Keratinocyte (primary cell): ENCODE results near the gene DFFB. TPM values are rescaled to one million over a fixed set of nuclear protein-coding genes. Genes with fewer than 3 reads are reported as not detected.

Experiments
- DNase-seq: peaks from one replicate; pipeline ENCODE4 v3.0.0-alpha.2; 2011; ENCODE audit warnings: low read depth, missing footprints, low spot score
- FAIRE-seq: peaks from 2 replicates; lab custom pipeline; 2011; peaks lifted over from hg19 to GRCh38; lab: Jason Lieb, UNC
- H2AFZ ChIP-seq: 2 replicates; pipeline ENCODE4 v1.6.0; 2012; ENCODE audit warnings: low read length, control low read depth, inconsistent platforms; ENCODE audit not compliant: control insufficient read depth
- H3K27ac ChIP-seq: 2 replicates; pipeline ENCODE4 v1.5.1; 2011; ENCODE audit warnings: low read length; ENCODE audit not compliant: control insufficient read depth, insufficient read depth
- H3K27me3 ChIP-seq: 3 replicates; pipeline ENCODE4 v1.6.0; 2011; ENCODE audit warnings: low read length; ENCODE audit not compliant: control insufficient read depth, insufficient read depth; ENCODE audit errors: extremely low read depth
- H3K36me3 ChIP-seq, 2 experiments: 2 replicates in 1 of 2; 3 replicates in 1 of 2; pipeline ENCODE4 v1.5.1; 2011; ENCODE audit warnings: low read length in 2 of 2, mild to moderate bottlenecking in 1 of 2; ENCODE audit not compliant: control insufficient read depth in 2 of 2, insufficient read depth in 2 of 2; ENCODE audit errors: extremely low read depth in 1 of 2
- H3K4me1 ChIP-seq: 3 replicates; pipeline ENCODE4 v1.5.1; 2011; ENCODE audit warnings: low read length; ENCODE audit not compliant: control insufficient read depth, insufficient read depth; ENCODE audit errors: extremely low read depth
- H3K4me2 ChIP-seq: 3 replicates; pipeline ENCODE4 v1.6.0; 2011; ENCODE audit warnings: low read depth, low read length; ENCODE audit not compliant: control insufficient read depth, insufficient read depth; ENCODE audit errors: extremely low read depth
- H3K4me3 ChIP-seq, 3 experiments: fragments of 200-600 bp in 1 of 3; sonication (generic) in 1 of 3; 2 replicates in 2 of 3; 3 replicates in 1 of 3; pipeline ENCODE4 v1.5.1; 2011 to 2016; ENCODE audit warnings: low read length in 3 of 3, mild to moderate bottlenecking in 3 of 3, control low read depth in 2 of 3, inconsistent platforms in 1 of 3, low read depth in 1 of 3, mixed read lengths in 1 of 3, mixed run types in 1 of 3, moderate library complexity in 1 of 3; ENCODE audit not compliant: control insufficient read depth in 2 of 3, insufficient read depth in 2 of 3; ENCODE audit errors: extremely low read depth in 1 of 3
- H3K79me2 ChIP-seq: 2 replicates; pipeline ENCODE4 v1.6.0; 2012; ENCODE audit warnings: low read length; ENCODE audit not compliant: control insufficient read depth, insufficient read depth
- H3K9ac ChIP-seq: 3 replicates; pipeline ENCODE4 v1.6.0; 2011; ENCODE audit warnings: low read length; ENCODE audit not compliant: control insufficient read depth, insufficient read depth; ENCODE audit errors: extremely low read depth
- H3K9me1 ChIP-seq: 3 replicates; pipeline ENCODE4 v1.6.0; 2011; ENCODE audit warnings: low read length; ENCODE audit not compliant: control insufficient read depth, insufficient read depth; ENCODE audit errors: extremely low read depth
- H3K9me3 ChIP-seq: 2 replicates; pipeline ENCODE4 v1.5.1; 2012; ENCODE audit warnings: low read depth, low read length; ENCODE audit not compliant: control insufficient read depth
- H4K20me1 ChIP-seq: 3 replicates; pipeline ENCODE4 v1.6.0; 2011; ENCODE audit warnings: low read length; ENCODE audit not compliant: control insufficient read depth, insufficient read depth; ENCODE audit errors: extremely low read depth
- EZH2 ChIP-seq: IDR thresholded peaks from one replicate; pipeline ENCODE4 v1.6.1; 2012; ENCODE audit warnings: inconsistent platforms, mild to moderate bottlenecking, low read length, moderate library complexity
- dilution Hi-C: fragments of 300-500 bp; cut with MboI; formaldehyde crosslinking; loops from one replicate; pipeline ENCODE4 v1.7.0; 2020; ENCODE audit warnings: low sequenced_read_pairs; ENCODE audit not compliant: extremely low pct_ligation_motif_present
- polyA plus RNA-seq, 5 experiments: library from polyadenylated mRNA; depleted of rRNA in 3 of 5; stranded (reverse) in 3 of 5; stranded (forward) in 1 of 5; unstranded in 1 of 5; fragments of >200 nt; gene quantifications; 1 replicate in 1 of 5; 2 replicates in 3 of 5; 3 replicates in 1 of 5; pipeline versions ENCODE4 v1.2.1 to v1.2.3, GENCODE V29; 2011 to 2012; ENCODE audit warnings: missing spikeins in 2 of 5, low read depth in 1 of 5, low replicate concordance in 1 of 5
- TF ChIP-seq, protein P1 (sequence below), 3 experiments: IDR thresholded peaks in 1 of 3; conservative IDR thresholded peaks in 1 of 3; optimal IDR thresholded peaks in 1 of 3; 2 replicates in 2 of 3; 3 replicates in 1 of 3; pipeline versions ENCODE3 to v1.5.1; 2011; ENCODE audit warnings: low read length in 3 of 3, mild to moderate bottlenecking in 3 of 3, moderate library complexity in 2 of 3, control low read depth in 1 of 3, inconsistent platforms in 1 of 3; ENCODE audit not compliant: insufficient read depth in 2 of 3; ENCODE audit errors: extremely low read depth in 1 of 3

DFFB gene
- polyA plus RNA-seq, 1 donor (not counting 4 experiments of a cell fraction or from before 2014, with no cell fraction given), result 5.2 TPM

DNA sequence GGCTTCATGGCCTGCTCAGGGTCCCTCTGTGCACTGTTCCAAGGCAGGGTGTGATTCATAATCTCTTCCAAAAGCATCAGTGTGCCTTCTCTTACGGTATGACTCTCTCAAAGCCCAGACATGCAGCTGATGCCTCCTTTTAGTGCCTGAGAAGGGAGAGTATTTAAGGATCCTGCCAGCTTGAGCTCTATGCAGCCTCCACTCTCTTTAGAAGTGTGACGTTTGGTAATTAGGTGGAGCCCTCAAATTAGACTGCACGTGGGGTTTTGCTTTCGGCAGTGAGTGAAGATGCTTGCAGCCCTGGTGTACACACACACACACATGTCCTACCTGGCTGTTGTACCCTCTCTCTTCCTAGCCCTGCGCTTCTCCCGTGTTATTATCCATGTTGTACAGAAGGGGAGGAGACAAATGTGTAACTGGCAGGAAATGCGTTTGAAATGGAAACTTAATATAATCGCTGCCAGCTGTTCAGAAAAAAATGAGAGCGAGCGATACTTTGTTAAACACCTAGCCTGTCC, 45.4 kb downstream of the DFFB start:
- H4K20me1 ChIP-seq, result no peaks in the 10 kb centered on the region
- H3K9me3 ChIP-seq, result no peaks in the 10 kb centered on the region
- no peak overlapping the region for H3K4me2 ChIP-seq
- FAIRE-seq, result no peak
- TF ChIP-seq, protein P1, sequence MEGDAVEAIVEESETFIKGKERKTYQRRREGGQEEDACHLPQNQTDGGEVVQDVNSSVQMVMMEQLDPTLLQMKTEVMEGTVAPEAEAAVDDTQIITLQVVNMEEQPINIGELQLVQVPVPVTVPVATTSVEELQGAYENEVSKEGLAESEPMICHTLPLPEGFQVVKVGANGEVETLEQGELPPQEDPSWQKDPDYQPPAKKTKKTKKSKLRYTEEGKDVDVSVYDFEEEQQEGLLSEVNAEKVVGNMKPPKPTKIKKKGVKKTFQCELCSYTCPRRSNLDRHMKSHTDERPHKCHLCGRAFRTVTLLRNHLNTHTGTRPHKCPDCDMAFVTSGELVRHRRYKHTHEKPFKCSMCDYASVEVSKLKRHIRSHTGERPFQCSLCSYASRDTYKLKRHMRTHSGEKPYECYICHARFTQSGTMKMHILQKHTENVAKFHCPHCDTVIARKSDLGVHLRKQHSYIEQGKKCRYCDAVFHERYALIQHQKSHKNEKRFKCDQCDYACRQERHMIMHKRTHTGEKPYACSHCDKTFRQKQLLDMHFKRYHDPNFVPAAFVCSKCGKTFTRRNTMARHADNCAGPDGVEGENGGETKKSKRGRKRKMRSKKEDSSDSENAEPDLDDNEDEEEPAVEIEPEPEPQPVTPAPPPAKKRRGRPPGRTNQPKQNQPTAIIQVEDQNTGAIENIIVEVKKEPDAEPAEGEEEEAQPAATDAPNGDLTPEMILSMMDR (optimal IDR thresholded peaks at IDR 0.05 in 1 of 3, IDR thresholded peaks at IDR 0.05 in 1 of 3, conservative IDR thresholded peaks at IDR 0.05 in 1 of 3; ENCODE audit: extremely low read depth in 1 of 3, insufficient read depth in 2 of 3, low read length in 3 of 3), result no peak
- TF ChIP-seq EZH2, result no peak
- H3K27me3 ChIP-seq, result no peaks in the 10 kb centered on the region
- H3K4me1 ChIP-seq, result peaks cover 3% of the 10 kb centered on the region
- no peaks in the 10 kb centered on the region for H3K9me1 ChIP-seq
- no peak overlapping the region for H3K27ac ChIP-seq
- no peak overlapping the region for H2AFZ ChIP-seq
- no peak overlapping the region for H3K9ac ChIP-seq
- no peak for DNase-seq
- no peak overlapping the region for H3K4me3 ChIP-seq
- peaks cover 24% of the 10 kb centered on the region for H3K79me2 ChIP-seq
- dilution Hi-C loops, result no loop called here
- no peaks in the 10 kb centered on the region for H3K36me3 ChIP-seq

DNA sequence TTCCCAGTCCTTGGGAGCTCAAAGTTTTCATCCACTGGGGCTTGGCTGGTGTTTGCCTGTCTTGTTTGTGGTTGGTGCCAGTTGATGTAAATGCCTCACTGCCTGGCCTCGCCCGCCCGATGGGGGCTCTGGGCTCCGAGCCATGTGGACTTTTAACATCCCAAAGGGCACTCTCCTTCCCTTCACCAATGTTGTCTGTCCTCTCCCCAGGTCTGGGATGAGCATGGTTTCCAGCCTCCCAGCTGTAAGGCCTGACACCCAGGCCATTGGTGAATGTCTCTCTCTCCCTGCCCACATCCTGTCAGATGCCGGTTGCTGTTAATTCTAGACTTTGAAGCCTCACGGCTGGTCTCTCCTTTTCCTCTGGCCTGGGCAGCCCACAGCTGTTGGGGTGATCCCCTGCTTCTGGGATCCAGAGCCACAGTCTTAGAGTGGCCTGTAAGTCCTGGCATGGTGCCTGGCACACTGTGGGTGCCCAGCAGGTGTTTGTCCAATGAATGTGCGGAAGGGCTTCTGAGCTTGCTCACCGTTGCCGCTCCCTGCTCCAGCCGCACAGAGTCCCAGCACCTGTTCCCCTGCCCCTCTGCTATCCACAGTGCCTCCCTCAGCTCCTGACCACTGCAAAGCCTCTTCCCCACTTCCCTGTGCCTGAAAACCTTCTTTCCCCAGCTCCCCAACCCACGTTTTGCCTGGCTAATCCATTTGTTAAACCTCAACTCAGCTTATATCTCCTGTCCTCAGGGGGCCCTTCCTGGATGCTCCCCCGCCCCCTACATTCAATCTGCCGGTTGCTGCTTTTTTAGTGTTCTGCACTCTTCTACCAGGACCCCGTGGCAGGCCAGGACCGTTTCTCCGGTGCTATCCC, 46.1 kb downstream of the DFFB start:
- FAIRE-seq, result no peak
- no peaks in the 10 kb centered on the region for H4K20me1 ChIP-seq

More for the DNA sequence above, 46.1 kb downstream of the DFFB start:
- H3K4me3 ChIP-seq, result no peak overlapping the region
- H2AFZ ChIP-seq, result no peak overlapping the region
- H3K9me3 ChIP-seq, result no peaks in the 10 kb centered on the region
- H3K27me3 ChIP-seq, result no peaks in the 10 kb centered on the region
- dilution Hi-C loops, result no loop called here
- H3K4me2 ChIP-seq, result no peak overlapping the region
- H3K9ac ChIP-seq, result no peak overlapping the region
- no peaks in the 10 kb centered on the region for H3K36me3 ChIP-seq
- TF ChIP-seq EZH2, result no peak
- TF ChIP-seq, protein P1 (optimal IDR thresholded peaks at IDR 0.05 in 1 of 3, IDR thresholded peaks at IDR 0.05 in 1 of 3, conservative IDR thresholded peaks at IDR 0.05 in 1 of 3; ENCODE audit: extremely low read depth in 1 of 3, insufficient read depth in 2 of 3, low read length in 3 of 3), result no peak
- H3K79me2 ChIP-seq, result peaks cover 17% of the 10 kb centered on the region
- H3K9me1 ChIP-seq, result no peaks in the 10 kb centered on the region
- no peak for DNase-seq
- no peak overlapping the region for H3K27ac ChIP-seq
- H3K4me1 ChIP-seq, result peaks cover 3% of the 10 kb centered on the region
